Panc1 (cell line): ENCODE data around the gene PAGE2. TPM values are rescaled to one million over a fixed set of nuclear protein-coding genes. Genes with fewer than 3 reads are reported as not detected.

Experiments
- ATAC-seq: fragments of 200-7000 bp; cut with Tn5 transposase; 2 replicates; pipeline ENCODE4 v1.9.1; 2020; ENCODE audit warnings: mild to moderate bottlenecking, moderate library complexity
- BruUV-seq: library from RNA; stranded (reverse); fragments of 400-500 nt; replicated peaks from 2 replicates; lab custom pipeline; 2021; lab: Mats Ljungman, UMichigan
- CTCF ChIA-PET: fragments of 300-600 bp; sonication (Branson Sonifier 250); formaldehyde crosslinking; loops from one replicate; lab custom pipeline; 2022; ENCODE audit warnings: antibody characterized with exemption; lab: Charles Lee
- POLR2A ChIA-PET: fragments of 300-600 bp; sonication (Branson Sonifier 250); formaldehyde crosslinking; loops from one replicate; lab custom pipeline; 2022; ENCODE audit warnings: antibody characterized with exemption; lab: Charles Lee
- DNase-seq: peaks from one replicate; pipeline ENCODE4 v3.0.0-alpha.2; 2010; ENCODE audit warnings: low read depth, low spot score
- H3K27ac ChIP-seq: 2 replicates; pipeline ENCODE4 v1.5.1; 2011; ENCODE audit warnings: mild to moderate bottlenecking, low read length, inconsistent platforms
- H3K27me3 ChIP-seq: fragments of 200-500 bp; sonication (Bioruptor generic); 2 replicates; pipeline ENCODE4 v1.6.0; 2014; ENCODE audit warnings: low read length, inconsistent platforms; ENCODE audit not compliant: control insufficient read depth, insufficient read depth
- H3K36me3 ChIP-seq: fragments of 200-500 bp; sonication (Bioruptor generic); 2 replicates; pipeline ENCODE4 v1.5.1; 2014; ENCODE audit warnings: inconsistent platforms, mild to moderate bottlenecking, low read length, moderate library complexity; ENCODE audit not compliant: control insufficient read depth, insufficient read depth
- H3K4me1 ChIP-seq: 2 replicates; pipeline ENCODE4 v1.5.1; 2011; ENCODE audit warnings: inconsistent platforms, mild to moderate bottlenecking, low read length, moderate library complexity; ENCODE audit not compliant: control insufficient read depth, insufficient read depth
- H3K4me3 ChIP-seq, 2 experiments: 2 replicates each; pipeline ENCODE4 v1.5.1; 2011 to 2012; ENCODE audit warnings: low read depth in 2 of 2, low read length in 2 of 2, mild to moderate bottlenecking in 2 of 2, inconsistent platforms in 1 of 2, moderate library complexity in 1 of 2
- H3K9me3 ChIP-seq: fragments of 200-500 bp; sonication (Bioruptor generic); 2 replicates; pipeline ENCODE4 v1.5.1; 2014; ENCODE audit warnings: low read depth, mild to moderate bottlenecking, inconsistent platforms, low read length, moderate library complexity; ENCODE audit not compliant: control insufficient read depth, insufficient read depth
- CTCF ChIP-seq: fragments of 450-650 bp; IDR thresholded peaks from 2 replicates; pipeline ENCODE4 v1.5.1; 2017; ENCODE audit warnings: mild to moderate bottlenecking
- POLR2AphosphoS5 ChIP-seq: IDR thresholded peaks from 2 replicates; pipeline ENCODE4 v1.6.1; 2012; ENCODE audit warnings: mild to moderate bottlenecking, low read depth, low read length, moderate library complexity
- REST ChIP-seq, 2 experiments: IDR thresholded peaks; 2 replicates each; pipeline ENCODE4 v1.6.1; 2011 to 2012; ENCODE audit warnings: low read depth in 2 of 2, control low read depth in 1 of 2, low read length in 1 of 2, mild to moderate bottlenecking in 1 of 2, moderate library complexity in 1 of 2; ENCODE audit not compliant: insufficient read depth in 1 of 2
- SIN3A ChIP-seq: IDR thresholded peaks from 2 replicates; pipeline ENCODE4 v1.6.1; 2012; ENCODE audit warnings: low read depth, mild to moderate bottlenecking, low read length, moderate library complexity, borderline replicate concordance; ENCODE audit not compliant: insufficient read depth
- TCF7L2 ChIP-seq: IDR thresholded peaks from 2 replicates; pipeline ENCODE4 v1.6.1; 2011; ENCODE audit warnings: mild to moderate bottlenecking, low read depth, low read length, inconsistent platforms
- in situ Hi-C: cut with HindIII; loops from 2 replicates; pipeline ENCODE4 v1.10.0; 2016; ENCODE audit warnings: low sequenced_read_pairs, low pct_unique_long_range_greater_than_20kb
- intact Hi-C: fragments of 100-400 bp; cut with micrococcal nuclease; formaldehyde crosslinking; loops from one replicate; pipeline ENCODE4 v1.10.0; 2022; ENCODE audit not compliant: unreplicated experiment
- total RNA-seq: library from RNA; stranded (reverse); gene quantifications from one replicate; pipeline ENCODE4 v1.2.1, GENCODE V29; 2021; ENCODE audit not compliant: unreplicated experiment

The PAGE2 gene
- total RNA-seq, 1 experiment from 2014 or later, result not detected

DNA sequence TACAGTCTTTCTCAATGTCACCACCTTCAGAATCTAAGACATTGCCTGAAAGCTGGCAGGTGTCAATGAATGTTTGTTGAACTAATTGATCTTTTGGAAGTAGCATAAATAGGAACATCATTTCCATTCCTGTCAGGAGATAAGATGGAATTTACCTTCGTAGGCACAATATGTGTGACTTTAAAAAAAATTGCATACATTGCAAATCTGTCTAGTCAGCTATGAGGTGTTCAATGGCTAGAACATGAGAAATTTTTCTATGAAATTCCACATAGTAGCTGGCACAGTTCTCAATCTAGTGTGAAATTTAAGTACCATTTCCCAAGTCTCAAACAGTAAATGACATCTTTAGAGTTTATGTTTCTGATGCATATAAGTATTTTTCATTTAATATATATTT is 10.3 kb downstream of the PAGE2 start:
- no peaks in the 10 kb centered on the region for H3K36me3 ChIP-seq
- no peaks in the 10 kb centered on the region for H3K27me3 ChIP-seq
- H3K9me3 ChIP-seq, result no peaks in the 10 kb centered on the region
- BruUV-seq, result no TSS peak
- ChIA-PET POLR2A (no interaction called here), CTCF (no interaction called here)
- H3K4me3 ChIP-seq, result no peak overlapping the region
- DNase-seq (no peak), ATAC-seq (no peak)
- intact Hi-C loops (no loop called here), in situ Hi-C loops (no loop called here)
- no peaks in the 10 kb centered on the region for H3K4me1 ChIP-seq
- no peak overlapping the region for H3K27ac ChIP-seq
- TF ChIP-seq REST (IDR thresholded peaks at IDR 0.05; ENCODE audit: insufficient read depth in 1 of 2, low read depth in 2 of 2, low read length in 1 of 2), result no peak
- TF ChIP-seq POLR2AphosphoS5, result no peak
- no peak for TF ChIP-seq SIN3A
- TF ChIP-seq CTCF, result no peak
- no peak for TF ChIP-seq TCF7L2

DNA sequence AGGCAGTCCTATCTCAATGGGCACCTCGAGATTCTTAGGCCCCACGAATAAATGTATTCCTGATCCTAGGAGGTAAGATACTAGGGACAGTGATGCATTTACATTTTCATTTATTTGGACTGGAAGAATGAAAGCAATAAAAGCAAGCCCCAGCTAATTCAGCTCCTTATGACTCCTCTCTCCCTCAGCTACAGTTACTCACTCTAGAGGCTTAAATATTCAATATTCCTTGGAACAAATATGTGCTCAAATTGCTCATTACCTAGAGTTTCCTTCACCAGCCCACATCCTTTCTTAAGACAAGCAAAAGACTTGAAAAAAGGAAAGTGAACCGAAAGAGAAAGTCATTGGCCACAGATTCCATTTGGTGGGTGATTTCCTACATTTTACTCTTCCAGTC is 13.9 kb downstream of the PAGE2 start:
- no peaks in the 10 kb centered on the region for H3K36me3 ChIP-seq
- ATAC-seq (no peak), DNase-seq (no peak)
- intact Hi-C loops (no loop called here), in situ Hi-C loops (no loop called here)
- H3K9me3 ChIP-seq, result no peaks in the 10 kb centered on the region
- H3K27me3 ChIP-seq, result no peaks in the 10 kb centered on the region
- no peak overlapping the region for H3K27ac ChIP-seq
- no TSS peak for BruUV-seq
- no peaks in the 10 kb centered on the region for H3K4me1 ChIP-seq
- H3K4me3 ChIP-seq, result no peak overlapping the region
- no peak for TF ChIP-seq CTCF
- TF ChIP-seq POLR2AphosphoS5, result no peak
- TF ChIP-seq REST (IDR thresholded peaks at IDR 0.05; ENCODE audit: insufficient read depth in 1 of 2, low read depth in 2 of 2, low read length in 1 of 2), result no peak
- TF ChIP-seq SIN3A, result no peak
- no peak for TF ChIP-seq TCF7L2
- POLR2A ChIA-PET, result no interaction called here
- CTCF ChIA-PET, result no interaction called here
